Measurements from ENCODE around the gene PDGFA.

Gene PDGFA

DNA sequence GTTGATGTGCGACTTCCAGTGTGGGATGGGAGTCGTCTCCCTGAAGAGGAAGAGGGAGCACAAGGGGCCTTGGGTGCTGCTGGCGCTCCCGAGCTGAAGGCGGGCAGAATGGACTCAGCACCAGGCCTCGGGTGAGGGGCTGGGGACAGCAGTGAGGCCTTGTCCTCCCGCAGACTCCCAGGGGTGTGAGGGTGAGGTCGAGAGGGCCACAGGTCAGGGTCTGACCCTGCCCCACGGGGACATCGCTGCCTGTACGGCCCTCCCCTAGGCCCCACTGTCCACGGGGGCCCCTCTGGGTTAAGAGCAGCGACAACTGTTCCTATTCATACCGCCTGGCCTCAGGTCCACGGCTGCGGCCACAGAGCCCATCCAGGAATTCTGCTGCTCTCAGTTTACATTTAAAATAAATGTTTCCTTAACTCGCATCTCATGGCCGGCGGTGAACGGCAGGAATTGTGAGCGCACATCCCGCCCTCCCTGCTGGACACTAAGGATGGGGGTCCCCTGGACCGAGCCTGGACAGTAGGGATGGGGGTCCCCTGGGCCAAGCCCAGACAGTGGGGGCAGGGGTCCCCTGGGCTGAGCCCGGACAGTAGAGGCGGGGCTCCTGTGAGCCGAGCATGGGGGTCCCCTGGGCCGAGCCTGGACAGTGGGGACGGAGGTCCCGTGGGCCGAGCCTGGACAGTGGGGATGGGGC, 61.7 kb downstream of the PDGFA start:
- DNase-seq, result no peak

DNA sequence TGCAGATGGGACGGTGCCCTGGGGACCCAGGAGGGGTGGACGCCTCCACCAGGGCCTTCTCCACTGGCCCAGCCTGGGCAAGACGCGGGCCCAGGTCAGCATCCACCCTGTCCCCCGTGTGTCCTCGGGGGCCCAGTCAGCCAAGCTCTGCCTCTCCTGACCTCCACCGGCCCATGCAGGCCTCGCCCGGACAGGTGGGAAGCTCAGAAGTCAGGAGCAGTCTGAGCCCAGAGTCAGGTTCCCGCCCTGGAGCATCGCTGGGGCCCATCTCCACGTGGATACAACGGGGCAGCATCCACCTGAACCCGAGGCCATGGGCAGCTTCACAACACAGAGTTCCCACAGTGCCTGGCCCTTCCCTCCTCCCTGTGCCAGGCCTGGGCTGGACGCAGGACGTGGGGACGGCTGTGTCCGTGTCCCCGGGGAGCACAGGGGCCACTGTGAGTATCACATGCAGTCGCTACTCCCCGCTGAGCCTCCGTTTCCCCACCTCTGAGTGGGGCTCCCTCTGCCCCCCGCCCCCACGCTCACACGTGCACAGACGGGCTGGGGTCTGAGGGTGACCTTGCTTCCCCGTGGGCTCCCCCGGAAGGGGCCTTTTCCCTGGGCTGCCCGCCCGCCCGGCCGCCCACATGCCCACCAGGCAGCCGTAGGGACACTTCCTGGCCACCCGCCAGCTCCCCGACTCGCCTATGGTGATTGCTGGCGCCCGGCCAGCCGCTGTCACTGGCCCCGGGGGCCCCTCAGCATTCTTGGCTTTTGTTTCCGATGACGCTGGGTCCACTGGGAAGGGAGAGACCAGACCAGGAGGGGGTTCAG, 64.3 kb downstream of the PDGFA start:
- DNase-seq, result peak; percentile 37

DNA sequence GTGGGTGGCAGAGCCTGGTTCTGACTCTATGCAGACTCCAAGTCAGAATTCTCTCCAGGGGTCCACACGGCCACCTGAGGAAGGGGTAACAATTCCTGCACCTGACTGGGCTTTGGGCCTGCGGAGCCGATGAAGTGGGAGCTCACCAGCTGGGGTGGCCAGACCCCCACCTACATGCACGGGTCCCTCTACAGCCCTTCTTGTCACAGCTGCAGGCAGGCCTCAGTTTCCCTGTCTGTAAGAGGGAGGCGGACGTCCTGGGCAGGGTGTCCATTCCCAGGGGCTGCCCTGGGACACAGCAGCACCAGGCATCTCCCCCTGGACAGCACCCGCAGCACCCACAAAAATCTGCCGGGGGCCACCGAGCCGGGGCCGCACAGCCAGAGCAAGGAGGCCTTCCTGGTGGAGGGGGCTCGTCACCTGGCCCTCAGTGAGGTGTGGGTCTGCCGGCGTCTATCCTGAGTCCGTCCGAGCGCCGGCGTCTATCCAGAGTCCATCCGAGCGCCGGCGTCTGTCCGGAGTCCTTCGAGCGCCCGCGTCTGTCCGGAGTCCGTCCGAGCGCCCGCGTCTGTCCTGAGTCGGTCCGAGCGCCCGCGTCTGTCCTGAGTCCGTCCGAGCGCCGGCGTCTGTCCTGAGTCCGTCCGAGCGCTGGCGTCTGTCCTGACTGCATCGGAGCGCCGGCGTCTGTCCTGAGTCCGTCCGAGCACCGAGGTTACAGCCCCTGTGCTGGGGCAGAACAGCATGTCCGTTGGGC, 65.1 kb downstream of the PDGFA start:
- no peak for DNase-seq

DNA sequence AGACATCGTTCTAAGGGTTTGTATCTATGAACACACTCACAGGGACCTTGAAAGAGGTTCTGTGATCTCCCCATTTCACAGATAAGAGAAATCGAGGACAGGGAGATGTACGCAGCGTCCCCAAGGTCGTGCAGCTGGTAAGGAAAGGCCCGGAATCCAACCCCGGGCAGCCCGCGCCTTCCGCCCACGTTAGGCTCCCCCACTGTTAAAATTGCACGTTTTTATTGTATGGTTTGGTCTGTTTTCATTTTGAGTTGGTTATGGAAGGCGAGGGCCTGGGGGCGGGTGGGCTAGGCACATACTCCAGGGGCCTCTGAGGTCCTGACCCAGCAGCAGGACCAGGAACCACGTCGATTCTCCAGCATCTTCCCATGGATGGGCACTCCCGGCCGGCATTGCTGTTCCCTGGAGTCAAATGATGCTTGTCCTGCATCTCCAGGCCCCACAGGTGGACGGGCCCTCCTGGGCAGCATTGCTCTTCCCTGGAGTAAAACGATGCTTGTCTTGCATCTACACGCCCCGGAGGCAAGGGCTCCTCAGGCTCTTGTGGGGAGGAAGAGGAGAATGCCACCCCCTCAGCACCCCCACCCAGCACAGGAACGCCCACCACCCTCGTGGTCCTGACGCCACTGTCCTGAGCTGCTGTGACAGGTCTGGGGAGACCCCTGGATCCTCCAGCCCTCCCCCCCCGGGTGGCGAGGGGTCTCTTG, 65.9 kb downstream of the PDGFA start:
- no peak for DNase-seq

DNA sequence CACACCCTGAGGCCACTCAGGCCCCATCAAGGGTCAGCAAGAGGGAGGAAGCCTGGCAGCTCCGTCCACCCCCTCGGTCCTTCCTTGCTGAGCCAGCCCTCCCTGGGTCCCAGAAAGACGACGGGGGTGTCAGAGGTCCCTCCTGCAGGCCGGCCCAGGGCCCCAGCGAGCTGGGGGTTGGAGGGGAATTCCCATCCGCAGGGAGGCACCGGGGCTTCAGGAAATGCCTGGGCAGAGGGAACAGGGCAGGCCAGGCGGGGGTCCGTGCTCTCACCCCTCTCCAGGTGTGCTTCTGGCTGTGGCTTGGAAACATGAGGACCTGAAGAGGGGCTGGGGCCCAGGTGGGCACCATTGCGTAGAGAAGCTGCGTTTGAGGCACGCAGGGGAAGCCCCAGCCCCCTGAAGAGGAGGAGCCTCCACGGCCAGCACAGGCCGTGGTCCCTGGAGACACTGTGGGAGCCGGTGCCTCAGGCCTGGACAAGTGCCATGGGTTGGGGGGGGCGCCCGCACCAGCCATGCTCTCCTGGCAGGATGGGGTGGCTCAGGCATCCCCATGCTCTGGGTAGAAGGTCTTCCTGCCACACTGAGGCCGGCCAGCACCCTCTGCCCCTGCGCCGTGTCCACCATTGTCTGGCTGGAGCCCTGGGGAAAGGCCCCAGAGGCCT, 66.7 kb downstream of the PDGFA start:
- no peak for DNase-seq

DNA sequence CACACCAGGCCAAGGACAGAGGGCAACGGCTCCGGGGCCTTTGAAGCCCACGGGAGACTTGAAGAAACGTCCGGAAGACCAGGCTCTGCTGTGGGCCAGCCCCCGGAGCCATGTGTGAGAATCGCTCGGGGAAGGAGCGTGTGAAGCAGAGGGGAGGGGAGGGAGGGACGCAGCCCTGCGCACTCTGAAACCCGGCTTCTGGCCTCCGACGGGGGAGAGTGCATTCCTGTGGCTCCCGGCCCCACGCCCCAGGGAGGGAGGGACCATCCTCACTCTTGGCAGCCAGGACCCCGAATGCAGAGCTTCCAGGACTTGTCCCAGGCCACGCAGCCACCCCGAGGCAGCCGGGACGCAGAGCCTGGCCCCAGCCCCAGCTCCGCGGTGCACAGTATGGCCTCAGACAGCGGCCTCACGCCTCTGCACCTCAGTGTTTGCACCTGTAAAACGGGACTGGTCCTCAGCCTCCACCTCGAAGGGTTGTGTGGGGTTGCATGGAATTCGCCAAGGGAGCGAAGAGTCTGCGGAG, 67.4 kb downstream of the PDGFA start:
- no peak for DNase-seq

DNA sequence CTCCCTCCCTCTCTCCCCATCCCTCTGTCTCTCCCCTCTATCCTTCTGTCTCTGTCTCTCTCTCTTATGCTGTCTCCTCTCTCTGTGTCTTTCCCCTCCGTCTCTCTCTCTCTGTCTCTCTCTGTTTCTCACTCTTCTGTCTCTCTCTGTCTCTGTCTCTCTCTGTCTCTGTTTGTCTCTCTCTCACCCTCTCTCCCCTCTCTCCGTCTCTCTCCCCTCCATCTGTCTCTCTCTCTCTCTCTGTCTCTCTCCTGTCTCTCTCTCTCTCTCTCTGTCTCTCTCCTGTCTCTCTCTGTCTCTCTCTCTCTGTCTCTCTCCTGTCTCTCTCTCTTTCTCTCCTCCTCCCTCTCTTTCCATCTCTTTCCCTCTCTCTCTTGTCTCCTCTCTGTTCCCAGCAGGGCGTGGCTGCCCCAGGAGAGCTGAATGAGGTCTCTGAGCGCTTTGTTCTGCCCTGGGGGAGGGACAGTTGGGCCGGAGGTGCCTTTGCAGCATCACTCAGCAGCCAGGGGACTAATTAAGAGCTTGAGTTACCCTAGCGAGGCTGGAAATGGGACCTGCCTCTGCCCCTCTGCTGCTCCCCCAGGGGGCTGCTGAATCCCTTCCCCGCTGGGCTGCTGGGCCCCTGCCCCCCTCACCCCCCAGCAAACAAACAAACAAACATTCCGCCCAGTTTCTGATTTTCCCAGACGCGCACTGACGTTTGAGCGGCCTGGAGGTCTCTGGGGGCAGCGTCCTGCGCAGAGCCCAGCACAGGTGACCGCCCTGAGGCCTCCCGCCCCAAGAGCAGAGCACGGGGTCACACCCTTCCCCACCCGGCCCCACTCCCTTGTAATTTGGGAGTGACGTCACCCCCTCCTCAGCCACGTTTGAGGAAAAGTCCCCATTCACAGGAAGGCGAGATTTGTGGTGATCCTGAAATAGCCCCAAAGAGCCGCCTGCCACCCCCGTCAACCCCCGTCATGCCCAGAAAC, 68.1 kb downstream of the PDGFA start:
- no peak for DNase-seq

DNA sequence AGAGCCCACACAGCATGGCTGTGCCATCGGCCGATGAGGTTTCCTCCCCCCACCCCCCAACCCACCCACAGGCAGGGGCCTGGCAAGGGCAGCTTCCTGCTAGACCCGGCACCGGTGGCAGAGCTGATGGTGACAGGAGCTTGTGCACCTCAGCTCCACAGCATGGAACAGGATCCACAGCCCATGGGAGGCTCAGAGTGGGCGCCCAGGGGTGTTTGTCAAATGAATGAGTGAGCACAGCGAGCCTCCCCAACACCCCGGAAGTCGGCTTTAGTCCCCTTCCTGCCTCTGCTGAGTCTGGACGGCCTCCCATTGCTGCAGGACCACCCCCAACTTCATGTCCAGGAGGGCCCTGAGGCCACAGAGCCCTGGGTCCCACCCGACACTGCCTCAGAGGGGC, 68.9 kb downstream of the PDGFA start:
- DNase-seq, result no peak

DNA sequence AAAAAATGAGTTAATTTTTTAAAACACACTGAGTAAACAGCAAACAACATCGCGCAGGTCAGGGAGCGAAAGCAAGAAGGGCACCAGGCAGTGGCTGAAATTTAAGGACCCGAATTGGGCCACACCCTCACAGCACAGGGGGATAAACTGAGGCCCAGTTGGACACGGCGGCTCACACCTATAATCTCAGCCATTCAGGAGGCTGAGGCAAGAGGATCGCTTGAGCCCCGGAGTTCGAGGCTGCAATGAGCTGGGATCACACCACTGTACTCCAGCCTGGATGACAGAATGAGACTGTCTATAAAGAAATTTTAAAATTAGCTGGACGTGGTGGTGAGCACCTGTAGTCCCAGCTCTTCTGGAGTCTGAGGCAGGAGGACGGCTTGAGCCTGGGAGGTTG, 69.6 kb downstream of the PDGFA start:
- DNase-seq, result no peak

DNA sequence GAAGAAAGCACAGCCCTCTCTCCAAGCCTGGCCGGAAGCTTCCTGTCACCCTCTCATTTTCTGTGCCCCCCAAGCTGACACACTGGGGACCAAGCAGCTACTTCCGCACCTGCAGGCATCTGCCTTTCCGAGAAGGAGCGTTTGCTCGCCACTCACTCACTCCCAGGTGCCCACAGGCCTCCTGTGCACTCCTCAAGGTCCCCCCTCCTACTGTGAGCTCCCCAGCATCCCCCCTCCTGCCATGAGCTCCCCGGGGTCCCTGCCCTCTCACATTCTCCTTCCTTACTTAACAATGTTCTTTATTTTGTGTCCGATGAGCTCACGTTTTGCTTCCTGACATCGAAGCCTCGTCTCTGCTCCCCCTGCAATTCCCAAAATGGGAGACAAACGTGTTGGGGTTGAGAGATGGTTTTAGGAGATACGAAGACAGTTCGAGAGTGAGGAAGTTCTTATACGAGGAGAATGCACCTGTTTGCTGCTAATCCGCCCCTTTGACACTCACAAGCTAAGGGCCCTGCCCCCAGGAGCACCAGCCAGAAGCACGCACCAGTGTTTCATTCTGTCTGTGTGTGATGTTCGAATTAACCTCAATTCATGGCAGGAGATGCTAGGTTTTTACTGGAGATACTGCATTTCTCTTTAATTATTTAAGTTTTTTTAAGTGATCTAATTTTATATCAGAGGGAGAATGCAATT, 70.2 kb downstream of the PDGFA start:
- no peak for DNase-seq

DNA sequence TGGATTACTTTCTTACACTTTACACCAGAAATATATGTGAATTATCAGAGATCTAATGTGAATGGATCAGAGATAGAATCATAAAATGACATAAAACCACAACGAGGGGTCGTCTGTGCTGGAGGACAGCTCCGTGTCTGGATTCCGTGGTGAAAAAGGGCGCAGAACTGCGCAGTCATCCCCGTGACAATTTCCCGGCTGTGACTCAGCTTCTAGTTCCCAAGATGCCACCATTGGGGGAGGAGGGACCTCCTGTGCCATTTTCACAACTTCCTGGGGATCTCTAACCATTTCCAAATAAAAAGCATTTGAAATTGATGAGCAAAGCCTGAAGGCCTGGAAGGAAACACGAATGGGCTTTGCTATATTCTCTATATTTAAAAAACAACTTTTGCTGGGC, 72.1 kb downstream of the PDGFA start:
- DNase-seq, result no peak
